Measurements from ENCODE around the gene TGM2.

TGM2 gene

GRCh38 chr20:38141889-38142494 is 23.1 kb downstream of the TGM2 start:
- H3K9me3 ChIP-seq (ENCODE audit: insufficient read depth, low read length), result no peaks in the 10 kb centered on the region
- no peak for TF ChIP-seq EZH2phosphoT487 (IDR thresholded peaks at IDR 0.05; ENCODE audit: low read depth)
- TF ChIP-seq CTCF (IDR thresholded peaks at IDR 0.05; ENCODE audit: low read depth, low read length), result no peak
- no peak overlapping the region for H3K27ac ChIP-seq (ENCODE audit: low read length)
- no peak overlapping the region for H3K4me3 ChIP-seq (ENCODE audit: low read length)
- no peak overlapping the region for H3K9ac ChIP-seq (ENCODE audit: low read length)
- no peaks in the 10 kb centered on the region for H3K79me2 ChIP-seq (ENCODE audit: low read length)
- H3K4me2 ChIP-seq (ENCODE audit: low read length), result no peak overlapping the region
- H3K36me3 ChIP-seq (replicated peaks; ENCODE audit: low read depth, low read length), result peaks cover 63% of the 10 kb centered on the region
- no peaks in the 10 kb centered on the region for H3K27me3 ChIP-seq (ENCODE audit: low read depth, low read length)
- H2AFZ ChIP-seq (ENCODE audit: low read depth, low read length), result no peak overlapping the region
- H4K20me1 ChIP-seq (ENCODE audit: insufficient read depth, low read length), result no peaks in the 10 kb centered on the region
- no peaks in the 10 kb centered on the region for H3K4me1 ChIP-seq (ENCODE audit: low read length)

- TF ChIP-seq CTCF (IDR thresholded peaks at IDR 0.05; ENCODE audit: low read depth, low read length) (no peak), EZH2phosphoT487 (IDR thresholded peaks at IDR 0.05; ENCODE audit: low read depth) (no peak)
- Histone ChIP-seq H3K9me3 (ENCODE audit: insufficient read depth, low read length) (no peaks in the 10 kb centered on the region), H3K27me3 (ENCODE audit: low read depth, low read length) (no peaks in the 10 kb centered on the region), H3K4me3 (ENCODE audit: low read length) (no peak overlapping the region), H2AFZ (ENCODE audit: low read depth, low read length) (no peak overlapping the region), H4K20me1 (ENCODE audit: insufficient read depth, low read length) (no peaks in the 10 kb centered on the region), H3K4me1 (ENCODE audit: low read length) (no peaks in the 10 kb centered on the region), H3K4me2 (ENCODE audit: low read length) (no peak overlapping the region), H3K27ac (ENCODE audit: low read length) (no peak overlapping the region), H3K79me2 (ENCODE audit: low read length) (no peaks in the 10 kb centered on the region), H3K9ac (ENCODE audit: low read length) (no peak overlapping the region), H3K36me3 (replicated peaks; ENCODE audit: low read depth, low read length) (peaks cover 63% of the 10 kb centered on the region)
Observed at GRCh38 chr20:38141204-38141888, 23.7 kb downstream of the TGM2 start.

- no peak overlapping the region for H3K4me2 ChIP-seq (ENCODE audit: low read length)
- no peaks in the 10 kb centered on the region for H3K79me2 ChIP-seq (ENCODE audit: low read length)
- H3K27ac ChIP-seq (ENCODE audit: low read length), result no peak overlapping the region
- H3K4me3 ChIP-seq (ENCODE audit: low read length), result no peak overlapping the region
- H3K4me1 ChIP-seq (ENCODE audit: low read length), result no peaks in the 10 kb centered on the region
- no peaks in the 10 kb centered on the region for H3K27me3 ChIP-seq (ENCODE audit: low read depth, low read length)
- TF ChIP-seq CTCF (IDR thresholded peaks at IDR 0.05; ENCODE audit: low read depth, low read length), result no peak
- TF ChIP-seq EZH2phosphoT487 (IDR thresholded peaks at IDR 0.05; ENCODE audit: low read depth), result no peak
- no peaks in the 10 kb centered on the region for H3K9me3 ChIP-seq (ENCODE audit: insufficient read depth, low read length)
- no peak overlapping the region for H2AFZ ChIP-seq (ENCODE audit: low read depth, low read length)
- H4K20me1 ChIP-seq (ENCODE audit: insufficient read depth, low read length), result no peaks in the 10 kb centered on the region
- peaks cover 59% of the 10 kb centered on the region for H3K36me3 ChIP-seq (replicated peaks; ENCODE audit: low read depth, low read length)
- no peak overlapping the region for H3K9ac ChIP-seq (ENCODE audit: low read length)
Observed at GRCh38 chr20:38139977-38140753, 24.9 kb downstream of the TGM2 start.
